Measurements from ENCODE around the gene UPB1.

The UPB1 gene

DNA sequence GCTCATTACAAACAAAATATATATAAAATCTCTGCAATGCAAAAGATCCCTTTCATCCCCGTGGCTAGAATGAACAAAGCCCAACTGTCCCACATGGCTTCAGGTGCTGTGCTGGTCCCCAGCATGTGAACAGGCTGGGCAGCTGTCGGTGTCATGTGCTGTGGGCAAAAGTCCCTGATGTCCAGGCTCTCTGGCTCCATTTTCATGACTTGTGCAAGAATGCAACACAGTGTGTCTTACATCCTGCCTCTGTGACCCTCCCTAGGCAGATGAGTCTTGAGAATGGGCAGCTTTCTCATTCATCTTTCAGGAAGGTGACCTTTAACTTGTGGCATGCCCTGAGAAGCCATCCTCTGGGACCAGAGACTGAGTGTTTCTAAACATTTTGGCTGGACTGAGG lies 45.3 kb downstream of the UPB1 start:
- TF ChIP-seq, protein P1, sequence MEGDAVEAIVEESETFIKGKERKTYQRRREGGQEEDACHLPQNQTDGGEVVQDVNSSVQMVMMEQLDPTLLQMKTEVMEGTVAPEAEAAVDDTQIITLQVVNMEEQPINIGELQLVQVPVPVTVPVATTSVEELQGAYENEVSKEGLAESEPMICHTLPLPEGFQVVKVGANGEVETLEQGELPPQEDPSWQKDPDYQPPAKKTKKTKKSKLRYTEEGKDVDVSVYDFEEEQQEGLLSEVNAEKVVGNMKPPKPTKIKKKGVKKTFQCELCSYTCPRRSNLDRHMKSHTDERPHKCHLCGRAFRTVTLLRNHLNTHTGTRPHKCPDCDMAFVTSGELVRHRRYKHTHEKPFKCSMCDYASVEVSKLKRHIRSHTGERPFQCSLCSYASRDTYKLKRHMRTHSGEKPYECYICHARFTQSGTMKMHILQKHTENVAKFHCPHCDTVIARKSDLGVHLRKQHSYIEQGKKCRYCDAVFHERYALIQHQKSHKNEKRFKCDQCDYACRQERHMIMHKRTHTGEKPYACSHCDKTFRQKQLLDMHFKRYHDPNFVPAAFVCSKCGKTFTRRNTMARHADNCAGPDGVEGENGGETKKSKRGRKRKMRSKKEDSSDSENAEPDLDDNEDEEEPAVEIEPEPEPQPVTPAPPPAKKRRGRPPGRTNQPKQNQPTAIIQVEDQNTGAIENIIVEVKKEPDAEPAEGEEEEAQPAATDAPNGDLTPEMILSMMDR (IDR thresholded peaks at IDR 0.05; ENCODE audit: insufficient read depth, low read depth, low read length, missing control alignments) = no peak
- no peak for DNase-seq (ENCODE audit: low read depth)

DNA sequence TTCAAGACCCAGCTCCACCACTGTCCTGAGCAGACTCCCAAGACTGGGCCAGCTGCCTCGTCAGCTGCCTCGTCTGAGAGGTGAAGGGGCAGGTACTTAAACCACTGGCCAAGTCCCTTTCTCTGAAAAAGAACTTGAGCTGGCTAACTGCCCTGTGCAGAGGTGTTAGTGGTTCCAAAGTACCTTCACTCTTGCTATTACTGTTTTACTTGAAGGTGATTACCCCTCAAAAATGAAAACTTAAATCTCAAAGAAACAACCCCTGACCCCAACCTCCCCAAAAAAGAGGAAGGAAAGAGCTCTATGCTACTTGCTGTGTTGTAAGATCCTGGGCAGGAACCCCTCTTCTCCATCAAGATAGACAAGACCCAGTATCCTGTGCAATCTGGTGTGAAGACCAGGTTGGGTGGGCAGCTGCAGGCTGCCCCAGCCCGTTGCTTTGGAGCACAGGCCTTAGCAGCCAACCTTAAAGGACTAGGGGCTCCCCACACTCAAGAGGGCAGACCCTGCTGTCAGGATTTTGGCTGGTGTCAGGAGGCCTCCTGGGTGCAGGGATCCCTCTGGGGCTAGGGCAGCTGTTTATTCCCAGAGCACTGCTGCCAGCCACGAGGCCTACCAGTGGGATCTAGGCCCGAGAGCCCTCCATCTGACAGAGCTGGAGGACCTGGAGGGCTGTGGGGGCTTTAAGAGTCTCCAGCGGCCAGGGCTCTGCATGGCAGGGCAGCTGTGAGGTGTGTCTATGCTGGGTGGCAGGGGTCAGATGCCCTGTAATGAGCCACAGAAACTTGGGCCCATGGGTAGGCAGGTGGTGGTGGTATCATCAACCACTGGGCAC lies 46.8 kb downstream of the UPB1 start:
- no peak for DNase-seq (ENCODE audit: low read depth)
- TF ChIP-seq, protein P1 (IDR thresholded peaks at IDR 0.05; ENCODE audit: insufficient read depth, low read depth, low read length, missing control alignments) = no peak
- H3K4me3 ChIP-seq (ENCODE audit: low read depth, low read length) = no peak overlapping the region

More for the DNA sequence above, 45.3 kb downstream of the UPB1 start:
- H3K4me3 ChIP-seq (ENCODE audit: low read depth, low read length) = no peak overlapping the region

DNA sequence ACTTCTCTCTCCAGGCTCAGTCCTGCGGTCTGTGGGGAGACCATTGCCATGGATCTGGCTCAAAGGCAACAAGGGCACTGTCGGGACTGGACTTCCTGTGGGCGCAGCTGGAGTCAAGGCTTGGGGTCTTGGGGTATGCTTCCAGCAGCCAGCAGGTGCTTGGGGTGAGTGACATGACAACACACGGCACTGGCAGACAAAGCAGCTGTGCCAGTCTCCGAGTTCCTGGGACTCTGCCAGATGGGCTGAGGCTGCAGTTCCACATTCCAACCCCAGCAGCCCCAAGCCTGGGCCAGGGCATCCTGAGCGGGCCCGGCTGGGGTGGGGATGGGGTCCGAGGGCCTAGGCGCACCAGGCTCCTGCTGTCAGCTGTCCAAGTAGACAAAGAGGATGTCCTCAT lies 47.5 kb downstream of the UPB1 start:
- no peak for DNase-seq (ENCODE audit: low read depth)
- no peak overlapping the region for H3K4me3 ChIP-seq (ENCODE audit: low read depth, low read length)
- TF ChIP-seq, protein P1 (IDR thresholded peaks at IDR 0.05; ENCODE audit: insufficient read depth, low read depth, low read length, missing control alignments) = no peak

DNA sequence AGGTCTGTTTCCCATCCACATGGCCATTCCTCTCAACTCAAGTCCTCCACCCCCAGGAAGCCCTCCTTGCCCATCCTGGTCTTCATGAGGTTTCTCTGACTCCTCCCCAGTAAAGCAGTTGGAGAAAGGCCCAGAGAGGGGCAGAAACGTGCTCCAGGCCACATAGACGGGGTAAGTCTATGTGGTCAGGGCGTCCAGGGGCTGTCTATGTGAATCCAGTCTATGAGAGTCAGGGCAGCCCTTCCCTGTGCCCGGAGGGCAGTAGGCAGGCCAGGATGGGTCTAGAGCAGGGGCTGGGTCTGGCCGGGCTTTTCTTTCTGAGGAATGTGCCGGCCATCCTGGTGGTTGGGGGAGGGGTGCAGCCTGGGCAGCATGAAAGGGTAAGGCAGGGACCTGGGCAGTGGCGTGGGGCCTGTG lies 48.1 kb downstream of the UPB1 start:
- TF ChIP-seq, protein P1 (IDR thresholded peaks at IDR 0.05; ENCODE audit: insufficient read depth, low read depth, low read length, missing control alignments) = no peak
- no peak for DNase-seq (ENCODE audit: low read depth)
- no peak overlapping the region for H3K4me3 ChIP-seq (ENCODE audit: low read depth, low read length)

DNA sequence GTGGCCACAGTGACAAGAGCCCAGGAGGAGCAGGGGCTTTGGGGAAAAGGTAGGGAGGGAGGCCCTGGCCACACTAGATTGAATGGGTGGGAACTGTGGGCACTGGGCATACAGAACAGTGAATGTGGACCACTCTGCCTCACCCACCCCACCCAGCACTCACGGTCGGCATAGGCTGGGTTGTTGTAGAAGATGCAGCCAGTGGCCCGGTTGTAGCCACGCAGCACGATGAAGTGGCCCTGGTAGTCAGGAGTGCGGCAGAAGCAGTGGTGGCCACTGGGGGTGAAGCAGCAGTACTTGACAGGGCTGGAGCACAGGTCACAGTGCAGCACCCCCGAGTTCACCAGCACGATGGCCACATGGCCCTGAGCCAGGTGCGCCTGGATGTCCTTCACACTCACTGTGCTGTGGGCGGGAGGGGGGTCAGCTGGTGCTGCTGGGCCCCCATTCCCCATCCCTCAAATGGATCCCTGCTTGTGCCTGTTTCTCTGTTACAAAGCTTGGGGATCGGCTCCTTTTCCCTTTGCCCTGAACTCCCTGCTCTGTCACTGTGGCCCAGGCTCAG lies 48.6 kb downstream of the UPB1 start:
- H3K4me3 ChIP-seq (ENCODE audit: low read depth, low read length) = no peak overlapping the region
- DNase-seq (ENCODE audit: low read depth) = no peak
- TF ChIP-seq, protein P1 (IDR thresholded peaks at IDR 0.05; ENCODE audit: insufficient read depth, low read depth, low read length, missing control alignments) = no peak

DNA sequence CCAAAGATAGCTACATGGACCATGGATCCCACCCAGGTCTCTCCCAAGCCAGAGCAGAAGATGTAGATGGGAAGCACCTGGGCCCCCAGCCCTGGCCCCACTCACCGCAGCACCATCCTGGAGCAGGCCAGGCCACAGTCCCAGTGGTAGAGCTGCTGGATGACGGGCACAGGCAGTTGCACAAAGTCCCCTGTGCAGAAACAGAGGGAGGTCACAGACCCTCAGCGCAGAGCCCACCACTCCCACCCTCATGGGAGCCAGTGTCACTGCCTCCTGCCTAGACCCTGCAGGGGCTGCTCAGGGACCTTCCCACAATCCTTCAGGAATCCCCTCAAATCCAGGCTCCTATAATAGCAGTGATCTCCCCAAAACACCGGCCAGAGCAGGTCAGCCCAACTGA lies 53.7 kb downstream of the UPB1 start:
- no peak overlapping the region for H3K4me3 ChIP-seq (ENCODE audit: low read depth, low read length)
- no peak for DNase-seq (ENCODE audit: low read depth)
- TF ChIP-seq, protein P1 (IDR thresholded peaks at IDR 0.05; ENCODE audit: insufficient read depth, low read depth, low read length, missing control alignments) = no peak
